Measurements from ENCODE around the gene AASS. TPM values are rescaled to one million over a fixed set of nuclear protein-coding genes. Genes with fewer than 3 reads are reported as not detected.

The AASS gene
- total RNA-seq, 1 experiment from 2014 or later = 15.6 TPM

DNA sequence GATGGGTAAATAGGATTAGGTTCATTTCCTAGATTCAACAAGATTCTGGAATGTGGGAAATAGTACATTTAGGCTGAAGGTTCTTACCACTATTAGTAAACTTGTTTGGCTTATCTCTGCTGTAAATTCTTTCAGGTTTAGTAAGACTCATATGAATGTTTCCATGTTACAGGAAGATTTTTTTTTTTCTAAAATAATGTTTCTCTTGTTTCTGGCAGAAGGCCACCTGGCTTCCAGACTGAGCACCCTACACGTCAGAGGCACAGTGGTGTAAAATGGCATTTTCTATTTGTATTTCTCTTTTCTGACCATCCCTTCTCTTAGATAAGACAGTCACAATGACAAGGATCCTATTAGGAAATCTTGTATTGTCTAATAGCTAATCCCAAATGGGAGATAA, 22.7 kb upstream of the AASS start:
- POLR2A ChIA-PET = no interaction called here
- no peaks in the 10 kb centered on the region for H3K36me3 Mint-ChIP-seq (ENCODE audit: insufficient read depth, unreplicated experiment)
- H3K4me1 Mint-ChIP-seq (ENCODE audit: insufficient read depth, unreplicated experiment) = no peaks in the 10 kb centered on the region
- intact Hi-C loops (cut with micrococcal nuclease) = no loop called here
- no peak overlapping the region for H3K27ac Mint-ChIP-seq (ENCODE audit: low read depth, unreplicated experiment)
- TF ChIP-seq, protein P1, sequence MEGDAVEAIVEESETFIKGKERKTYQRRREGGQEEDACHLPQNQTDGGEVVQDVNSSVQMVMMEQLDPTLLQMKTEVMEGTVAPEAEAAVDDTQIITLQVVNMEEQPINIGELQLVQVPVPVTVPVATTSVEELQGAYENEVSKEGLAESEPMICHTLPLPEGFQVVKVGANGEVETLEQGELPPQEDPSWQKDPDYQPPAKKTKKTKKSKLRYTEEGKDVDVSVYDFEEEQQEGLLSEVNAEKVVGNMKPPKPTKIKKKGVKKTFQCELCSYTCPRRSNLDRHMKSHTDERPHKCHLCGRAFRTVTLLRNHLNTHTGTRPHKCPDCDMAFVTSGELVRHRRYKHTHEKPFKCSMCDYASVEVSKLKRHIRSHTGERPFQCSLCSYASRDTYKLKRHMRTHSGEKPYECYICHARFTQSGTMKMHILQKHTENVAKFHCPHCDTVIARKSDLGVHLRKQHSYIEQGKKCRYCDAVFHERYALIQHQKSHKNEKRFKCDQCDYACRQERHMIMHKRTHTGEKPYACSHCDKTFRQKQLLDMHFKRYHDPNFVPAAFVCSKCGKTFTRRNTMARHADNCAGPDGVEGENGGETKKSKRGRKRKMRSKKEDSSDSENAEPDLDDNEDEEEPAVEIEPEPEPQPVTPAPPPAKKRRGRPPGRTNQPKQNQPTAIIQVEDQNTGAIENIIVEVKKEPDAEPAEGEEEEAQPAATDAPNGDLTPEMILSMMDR (IDR thresholded peaks at IDR 0.05; ENCODE audit: unreplicated experiment) = no peak
- peaks cover 22% of the 10 kb centered on the region for H3K27me3 Mint-ChIP-seq (ENCODE audit: insufficient read depth, unreplicated experiment)
- BruUV-seq (replicated peaks) = no TSS peak
- H3K4me3 Mint-ChIP-seq (ENCODE audit: unreplicated experiment) = no peak overlapping the region
- CTCF ChIA-PET = interaction anchor here (1.4 kb wide), 1 partner anchor 9 kb away, joined by 4 read pairs; no protein-coding TSS in a partner anchor
- DNase-seq (ENCODE audit: unreplicated experiment) = peak; percentile 54
- H3K9me3 Mint-ChIP-seq (ENCODE audit: unreplicated experiment) = no peaks in the 10 kb centered on the region

DNA sequence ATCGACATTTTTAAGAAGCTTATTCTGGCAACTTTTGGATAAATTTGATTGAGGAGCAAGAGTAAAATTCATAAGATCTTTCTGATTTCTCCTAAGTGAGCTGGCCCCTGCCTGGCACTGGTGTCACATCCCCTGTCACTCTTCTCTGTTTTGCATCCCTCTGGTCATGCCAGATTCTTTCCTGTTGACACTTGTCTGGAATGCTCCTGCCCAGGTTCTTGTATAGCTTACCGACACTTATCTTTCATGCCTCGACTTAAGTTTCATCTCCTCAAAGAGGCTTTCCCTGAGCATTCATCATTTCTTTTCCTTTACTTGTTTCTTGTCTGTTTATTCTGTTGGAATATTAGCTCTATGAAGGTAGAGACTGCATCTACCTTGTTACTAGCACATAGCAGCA, 22.2 kb upstream of the AASS start:
- no peak for DNase-seq (ENCODE audit: unreplicated experiment)
- CTCF ChIA-PET = interaction anchor here (0.5 to 1.4 kb wide), 3 partner anchors 9 to 1076 kb away, joined by 3 to 4 read pairs (median 3); no protein-coding TSS in a partner anchor
- POLR2A ChIA-PET = no interaction called here

DNA sequence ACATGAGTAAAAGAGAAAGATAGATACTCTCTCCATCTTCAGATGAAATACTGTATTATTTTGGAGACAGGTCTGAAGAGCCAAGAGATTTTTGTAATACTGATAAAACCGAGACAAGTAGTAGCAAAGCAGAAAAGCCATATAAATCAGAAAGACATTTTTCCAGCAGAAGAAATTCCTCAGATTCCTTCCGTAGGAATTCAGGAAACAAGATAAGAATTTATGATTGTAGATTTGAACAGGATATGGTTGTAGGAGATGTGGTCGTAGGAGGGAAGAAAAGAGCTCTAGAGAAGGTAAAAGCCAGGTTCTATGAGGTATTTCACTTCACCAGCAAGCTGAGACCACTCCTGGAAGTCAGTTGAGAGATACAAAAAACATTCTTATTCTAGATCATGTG, 17.6 kb upstream of the AASS start:
- no peaks in the 10 kb centered on the region for H3K9me3 Mint-ChIP-seq (ENCODE audit: unreplicated experiment)
- ChIA-PET CTCF (no interaction called here), POLR2A (no interaction called here)
- H3K4me3 Mint-ChIP-seq (ENCODE audit: unreplicated experiment) = no peak overlapping the region
- BruUV-seq (replicated peaks) = no TSS peak
- no peak for DNase-seq (ENCODE audit: unreplicated experiment)
- H3K36me3 Mint-ChIP-seq (ENCODE audit: insufficient read depth, unreplicated experiment) = no peaks in the 10 kb centered on the region
- no peak overlapping the region for H3K27ac Mint-ChIP-seq (ENCODE audit: low read depth, unreplicated experiment)
- peaks cover 18% of the 10 kb centered on the region for H3K27me3 Mint-ChIP-seq (ENCODE audit: insufficient read depth, unreplicated experiment)
- TF ChIP-seq, protein P1 (IDR thresholded peaks at IDR 0.05; ENCODE audit: unreplicated experiment) = no peak
- H3K4me1 Mint-ChIP-seq (ENCODE audit: insufficient read depth, unreplicated experiment) = no peaks in the 10 kb centered on the region
- intact Hi-C loops (cut with micrococcal nuclease) = no loop called here

More for the DNA sequence above, 22.2 kb upstream of the AASS start:
- no TSS peak for BruUV-seq (replicated peaks)
- intact Hi-C loops (cut with micrococcal nuclease) = no loop called here
- H3K27me3 Mint-ChIP-seq (ENCODE audit: insufficient read depth, unreplicated experiment) = peaks cover 22% of the 10 kb centered on the region
- H3K4me3 Mint-ChIP-seq (ENCODE audit: unreplicated experiment) = no peak overlapping the region
- H3K27ac Mint-ChIP-seq (ENCODE audit: low read depth, unreplicated experiment) = no peak overlapping the region
- no peaks in the 10 kb centered on the region for H3K9me3 Mint-ChIP-seq (ENCODE audit: unreplicated experiment)
- H3K4me1 Mint-ChIP-seq (ENCODE audit: insufficient read depth, unreplicated experiment) = no peaks in the 10 kb centered on the region
- TF ChIP-seq, protein P1 (IDR thresholded peaks at IDR 0.05; ENCODE audit: unreplicated experiment) = no peak
- no peaks in the 10 kb centered on the region for H3K36me3 Mint-ChIP-seq (ENCODE audit: insufficient read depth, unreplicated experiment)

DNA sequence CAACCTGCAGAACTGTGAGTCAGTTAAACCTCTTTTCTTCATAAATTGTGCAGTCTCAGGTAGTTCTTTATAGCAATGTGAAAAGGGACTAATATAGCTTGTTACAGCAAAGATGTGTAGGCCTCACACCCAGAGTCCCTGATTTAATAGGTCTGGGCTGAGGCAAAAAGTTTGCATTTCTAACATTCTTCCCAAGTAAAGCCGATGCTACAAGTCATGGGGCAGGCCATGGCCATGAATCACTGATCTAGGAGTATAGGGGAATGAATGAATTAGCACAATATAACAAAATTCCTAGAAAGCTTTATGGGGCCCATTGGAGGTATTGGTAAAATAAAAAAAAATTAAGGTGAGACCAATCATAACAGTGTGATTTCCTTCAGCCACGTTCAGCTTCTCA, 11.5 kb upstream of the AASS start:
- ChIA-PET CTCF (no interaction called here), POLR2A (interaction anchor here (3.4 kb wide), 1 partner anchor 12 kb away, joined by 12 read pairs; the partner anchor contains the start of gene AASS)
- TF ChIP-seq, protein P1 (IDR thresholded peaks at IDR 0.05; ENCODE audit: unreplicated experiment) = no peak
- DNase-seq (ENCODE audit: unreplicated experiment) = no peak
- Mint-ChIP-seq H3K4me3 (ENCODE audit: unreplicated experiment) (no peak overlapping the region), H3K9me3 (ENCODE audit: unreplicated experiment) (no peaks in the 10 kb centered on the region), H3K4me1 (ENCODE audit: insufficient read depth, unreplicated experiment) (no peaks in the 10 kb centered on the region), H3K27ac (ENCODE audit: low read depth, unreplicated experiment) (no peak overlapping the region), H3K27me3 (ENCODE audit: insufficient read depth, unreplicated experiment) (peaks cover 4% of the 10 kb centered on the region), H3K36me3 (ENCODE audit: insufficient read depth, unreplicated experiment) (peaks cover 5% of the 10 kb centered on the region)
- intact Hi-C loops (cut with micrococcal nuclease) = no loop called here
- no TSS peak for BruUV-seq (replicated peaks)

All from MCF 10A (cell line).